Measurements from ENCODE around the gene GABRB1. TPM values are rescaled to one million over a fixed set of nuclear protein-coding genes. Genes with fewer than 3 reads are reported as not detected.

GABRB1 gene
- total RNA-seq, 2 experiments from 2014 or later: not detected

GRCh38 chr4:47143261-47143660 lies 111.9 kb downstream of the GABRB1 start:
- POLR2A ChIA-PET: no interaction called here

GRCh38 chr4:47145630-47146029 lies 114.3 kb downstream of the GABRB1 start:
- H3K4me1 Mint-ChIP-seq (ENCODE audit: low read depth): no peaks in the 10 kb centered on the region
- DNase-seq (peak; percentile 7), ATAC-seq (no peak)
- ChIA-PET CTCF (no interaction called here), POLR2A (no interaction called here)
- intact Hi-C loops (cut with micrococcal nuclease): no loop called here
- no peaks in the 10 kb centered on the region for H3K9me3 Mint-ChIP-seq
- TF ChIP-seq CTCF (IDR thresholded peaks at IDR 0.05): no peak
- H3K27me3 Mint-ChIP-seq: peaks cover 9% of the 10 kb centered on the region
- H3K4me3 Mint-ChIP-seq: no peak overlapping the region
- H3K36me3 Mint-ChIP-seq (ENCODE audit: low read depth): no peaks in the 10 kb centered on the region
- H3K27ac Mint-ChIP-seq: no peak overlapping the region

More at GRCh38 chr4:47143261-47143660, 111.9 kb downstream of the GABRB1 start:
- no peaks in the 10 kb centered on the region for H3K36me3 Mint-ChIP-seq (ENCODE audit: low read depth)
- CTCF ChIA-PET: no interaction called here
- no peak overlapping the region for H3K4me3 Mint-ChIP-seq
- no peaks in the 10 kb centered on the region for H3K9me3 Mint-ChIP-seq
- ATAC-seq: no peak
- no peaks in the 10 kb centered on the region for H3K4me1 Mint-ChIP-seq (ENCODE audit: low read depth)
- DNase-seq: no peak
- intact Hi-C loops (cut with micrococcal nuclease): no loop called here
- H3K27me3 Mint-ChIP-seq: peaks cover 9% of the 10 kb centered on the region
- no peak overlapping the region for H3K27ac Mint-ChIP-seq
- TF ChIP-seq CTCF (IDR thresholded peaks at IDR 0.05): no peak

GRCh38 chr4:47154816-47155370 lies 123.5 kb downstream of the GABRB1 start:
- Mint-ChIP-seq H3K9me3 (no peaks in the 10 kb centered on the region), H3K27ac (no peak overlapping the region), H3K27me3 (peaks cover 5% of the 10 kb centered on the region), H3K36me3 (ENCODE audit: low read depth) (no peaks in the 10 kb centered on the region), H3K4me3 (no peak overlapping the region), H3K4me1 (ENCODE audit: low read depth) (no peaks in the 10 kb centered on the region)
- ChIA-PET CTCF (no interaction called here), POLR2A (no interaction called here)
- TF ChIP-seq CTCF (IDR thresholded peaks at IDR 0.05): no peak
- intact Hi-C loops (cut with micrococcal nuclease): no loop called here
- no peak for ATAC-seq
- DNase-seq: no peak

GRCh38 chr4:47155919-47156318 lies 124.6 kb downstream of the GABRB1 start:
- no peak for TF ChIP-seq CTCF (IDR thresholded peaks at IDR 0.05)
- peaks cover 3% of the 10 kb centered on the region for H3K4me1 Mint-ChIP-seq (ENCODE audit: low read depth)
- intact Hi-C loops (cut with micrococcal nuclease): no loop called here

GRCh38 chr4:47160095-47160494 lies 128.7 kb downstream of the GABRB1 start:
- Mint-ChIP-seq H3K27me3 (peaks cover 2% of the 10 kb centered on the region), H3K9me3 (no peaks in the 10 kb centered on the region), H3K36me3 (ENCODE audit: low read depth) (no peaks in the 10 kb centered on the region), H3K4me3 (no peak overlapping the region), H3K27ac (no peak overlapping the region), H3K4me1 (ENCODE audit: low read depth) (peaks cover 3% of the 10 kb centered on the region)
- intact Hi-C loops (cut with micrococcal nuclease): no loop called here
- ChIA-PET POLR2A (no interaction called here), CTCF (no interaction called here)
- DNase-seq: no peak
- no peak for TF ChIP-seq CTCF (IDR thresholded peaks at IDR 0.05)
- ATAC-seq: no peak

More at GRCh38 chr4:47155919-47156318, 124.6 kb downstream of the GABRB1 start:
- DNase-seq (no peak), ATAC-seq (no peak)
- Mint-ChIP-seq H3K27me3 (peaks cover 5% of the 10 kb centered on the region), H3K36me3 (ENCODE audit: low read depth) (no peaks in the 10 kb centered on the region), H3K27ac (no peak overlapping the region), H3K9me3 (no peaks in the 10 kb centered on the region), H3K4me3 (no peak overlapping the region)
- POLR2A ChIA-PET: no interaction called here
- CTCF ChIA-PET: no interaction called here
